Liver (tissue), 9 donors: Measurements from ENCODE around the gene CACYBP. TPM values are rescaled to one million over a fixed set of nuclear protein-coding genes. Genes with fewer than 3 reads are reported as not detected.

Experiments used
- DNase-seq: peaks from one replicate; pipeline ENCODE4 v3.0.0-alpha.2; 2017; ENCODE audit warnings: low spot score
- H3K27ac ChIP-seq, 2 donors: one replicate each; pipeline ENCODE4 v1.7.0; 2013; ENCODE audit warnings: inconsistent platforms in 2 of 2, low read length in 2 of 2, control low read depth in 1 of 2, low read depth in 1 of 2, mild to moderate bottlenecking in 1 of 2
- H3K27me3 ChIP-seq, 4 donors: one replicate each; pipeline versions ENCODE4 v1.6.1 to v1.7.0; 2013; ENCODE audit warnings: low read length in 3 of 4, inconsistent platforms in 1 of 4, mild to moderate bottlenecking in 1 of 4, moderate library complexity in 1 of 4; ENCODE audit not compliant: control insufficient read depth in 4 of 4, insufficient read depth in 4 of 4
- H3K36me3 ChIP-seq, 4 donors: one replicate each; pipeline versions ENCODE4 v1.6.1 to v1.7.0; 2013; ENCODE audit warnings: low read length in 3 of 4, mild to moderate bottlenecking in 3 of 4, low read depth in 1 of 4, moderate library complexity in 1 of 4; ENCODE audit not compliant: control insufficient read depth in 4 of 4, insufficient read depth in 3 of 4
- H3K4me1 ChIP-seq, 4 donors: one replicate each; pipeline versions ENCODE4 v1.6.1 to v1.7.0; 2013; ENCODE audit warnings: low read length in 3 of 4, mild to moderate bottlenecking in 3 of 4, moderate library complexity in 1 of 4; ENCODE audit not compliant: control insufficient read depth in 4 of 4, insufficient read depth in 4 of 4
- H3K4me3 ChIP-seq, 3 donors: one replicate each; pipeline versions ENCODE4 v1.6.1 to v1.7.0; 2013; ENCODE audit warnings: low read length in 3 of 3, control low read depth in 1 of 3, low read depth in 1 of 3, mild to moderate bottlenecking in 1 of 3
- H3K9ac ChIP-seq, 2 donors: one replicate each; pipeline ENCODE4 v1.7.0; 2013; ENCODE audit warnings: low read length in 2 of 2, mild to moderate bottlenecking in 2 of 2, moderate library complexity in 2 of 2, control low read depth in 1 of 2, low read depth in 1 of 2
- H3K9me3 ChIP-seq, 4 donors: one replicate each; pipeline versions ENCODE4 v1.6.1 to v1.7.0; 2013; ENCODE audit warnings: low read length in 3 of 4; ENCODE audit not compliant: control insufficient read depth in 4 of 4
- ATF3 ChIP-seq: IDR thresholded peaks from 2 replicates; pipeline ENCODE4 v1.6.1; 2016; ENCODE audit warnings: antibody characterized with exemption
- CTCF ChIP-seq: fragments of 150-350 bp; IDR thresholded peaks from 2 replicates; pipeline ENCODE4 v1.5.1; 2017; ENCODE audit warnings: improper control_type of control experiment, low read depth, low read length; ENCODE audit not compliant: missing input control
- EGR1 ChIP-seq, 2 donors: IDR thresholded peaks; 2 replicates each; pipeline ENCODE4 v1.6.1; 2016 to 2018; ENCODE audit warnings: antibody characterized with exemption in 2 of 2, low read depth in 2 of 2
- FOXA1 ChIP-seq: IDR thresholded peaks from 2 replicates; pipeline ENCODE4 v1.6.1; 2016; ENCODE audit warnings: antibody characterized with exemption
- FOXA2 ChIP-seq: IDR thresholded peaks from 2 replicates; pipeline ENCODE4 v1.6.1; 2016; ENCODE audit warnings: antibody characterized with exemption
- GABPA ChIP-seq, 2 donors: IDR thresholded peaks in 1 of 2; conservative IDR thresholded peaks in 1 of 2; 2 replicates each; pipeline ENCODE4 v1.6.1; 2016; ENCODE audit warnings: antibody characterized with exemption in 2 of 2, mild to moderate bottlenecking in 1 of 2, moderate library complexity in 1 of 2
- HNF4A ChIP-seq, 2 donors: conservative IDR thresholded peaks; 2 replicates each; pipeline ENCODE4 v1.6.1; 2016; ENCODE audit warnings: antibody characterized with exemption in 2 of 2, mild to moderate bottlenecking in 2 of 2
- HNF4G ChIP-seq: IDR thresholded peaks from 2 replicates; pipeline ENCODE4 v1.6.1; 2016; ENCODE audit warnings: antibody characterized with exemption
- JUND ChIP-seq, 2 donors: IDR thresholded peaks; 2 replicates each; pipeline ENCODE4 v1.6.1; 2016; ENCODE audit warnings: antibody characterized with exemption in 2 of 2
- MAX ChIP-seq: IDR thresholded peaks from 2 replicates; pipeline ENCODE4 v1.6.1; 2016; ENCODE audit warnings: antibody characterized with exemption
- NR2F2 ChIP-seq: IDR thresholded peaks from 2 replicates; pipeline ENCODE4 v1.6.1; 2016; ENCODE audit warnings: antibody characterized with exemption
- RAD21 ChIP-seq, 2 donors: IDR thresholded peaks; 2 replicates each; pipeline ENCODE4 v1.6.1; 2016; ENCODE audit warnings: antibody characterized with exemption in 2 of 2, mild to moderate bottlenecking in 2 of 2
- REST ChIP-seq: IDR thresholded peaks from 2 replicates; pipeline ENCODE4 v1.6.1; 2016; ENCODE audit warnings: antibody characterized with exemption, mild to moderate bottlenecking
- RXRA ChIP-seq, 2 donors: IDR thresholded peaks; 2 replicates each; pipeline ENCODE4 v1.6.1; 2017 to 2018; ENCODE audit warnings: antibody characterized with exemption in 2 of 2, mild to moderate bottlenecking in 1 of 2
- SP1 ChIP-seq: IDR thresholded peaks from 2 replicates; pipeline ENCODE4 v1.6.1; 2018; ENCODE audit warnings: antibody characterized with exemption, mild to moderate bottlenecking
- TAF1 ChIP-seq: conservative IDR thresholded peaks from 2 replicates; pipeline ENCODE4 v1.6.1; 2016; ENCODE audit warnings: antibody characterized with exemption, mild to moderate bottlenecking
- YY1 ChIP-seq: IDR thresholded peaks from 2 replicates; pipeline ENCODE4 v1.6.1; 2016; ENCODE audit warnings: antibody characterized with exemption, mild to moderate bottlenecking
- ZBTB33 ChIP-seq: IDR thresholded peaks from 2 replicates; pipeline ENCODE4 v1.6.1; 2016; ENCODE audit warnings: antibody characterized with exemption
- WGBS: extraction: QIAGEN DNeasy Blood & Tissue Kit; methylation state at CpG from one replicate; pipeline ENCODE4 v1.1.7; 2013; 5-methylcytosine and 5-hydroxymethylcytosine counted together
- polyA plus RNA-seq, 2 donors: library from polyadenylated mRNA; stranded (reverse) in 1 of 2; unstranded in 1 of 2; fragments of 200-250 nt in 1 of 2; fragments of >200 nt in 1 of 2; fragmentation: Nextera tagmentation in 1 of 2; extraction: Ambion mirVana in 1 of 2; gene quantifications; one replicate each; pipeline versions ENCODE4 v1.2.1 to v1.2.3, GENCODE V29; 2013 to 2015
- total RNA-seq, 2 donors: library from RNA; depleted of rRNA; stranded (reverse); fragments of >200 nt; gene quantifications; one replicate each; pipeline ENCODE4 v1.2.3, GENCODE V29; 2014
- donor health status: healthy.
- donor health status: healthy.
- donor health status: healthy.
- donor health status: healthy.
- donor health status: healthy.

Gene CACYBP
- total and polyA plus RNA-seq, 4 donors = 26.4 to 81.2 (median 36.6) TPM

GRCh38 chr1:174968750-174969244 lies 30.9 kb upstream of the CACYBP start (continued):
- no peak for TF ChIP-seq TAF1
- no peak for TF ChIP-seq JUND (IDR thresholded peaks at IDR 0.05)
- no peak for TF ChIP-seq ZBTB33
- TF ChIP-seq MAX = no peak

- TF ChIP-seq RXRA (IDR thresholded peaks at IDR 0.05) = no peak
- no peak for TF ChIP-seq NR2F2
- TF ChIP-seq RAD21 (IDR thresholded peaks at IDR 0.05) = no peak
- no peak for TF ChIP-seq REST
- TF ChIP-seq SP1 = no peak
- no peak for TF ChIP-seq FOXA1
- TF ChIP-seq GABPA (IDR thresholded peaks at IDR 0.05 in 1 of 2, conservative IDR thresholded peaks at IDR 0.05 in 1 of 2) = no peak
- TF ChIP-seq HNF4G = no peak
- TF ChIP-seq JUND (IDR thresholded peaks at IDR 0.05) = no peak
- TF ChIP-seq FOXA2 = no peak
- no peak for TF ChIP-seq HNF4A (conservative IDR thresholded peaks at IDR 0.05)
- no peaks in the 10 kb centered on the region for H3K9me3 ChIP-seq
- H3K9ac ChIP-seq = no peak overlapping the region
- WGBS = 93% methylated on average over 1 of the region's 1 CpG
- H3K27ac ChIP-seq = no peak overlapping the region
- H3K36me3 ChIP-seq = peaks cover 0 to 3% (median under 1%) of the 10 kb centered on the region in 4 donors
- H3K4me1 ChIP-seq = peaks cover 6 to 18% (median 16%) of the 10 kb centered on the region in 4 donors
- no peak for DNase-seq
- no peak overlapping the region for H3K4me3 ChIP-seq
- no peaks in the 10 kb centered on the region for H3K27me3 ChIP-seq
Observed at GRCh38 chr1:174969977-174970376, 29.8 kb upstream of the CACYBP start.

- no peaks in the 10 kb centered on the region for H3K9me3 ChIP-seq
- no peak overlapping the region for H3K9ac ChIP-seq
- no peak overlapping the region for H3K4me3 ChIP-seq
- peaks cover 0 to 3% (median under 1%) of the 10 kb centered on the region in 4 donors for H3K36me3 ChIP-seq
- H3K27me3 ChIP-seq = no peaks in the 10 kb centered on the region
- DNase-seq = no peak
- H3K4me1 ChIP-seq = peaks cover 3 to 8% (median 5%) of the 10 kb centered on the region in 4 donors
- no peak overlapping the region for H3K27ac ChIP-seq
- TF ChIP-seq SP1 = no peak
- no peak for TF ChIP-seq MAX
- no peak for TF ChIP-seq RAD21 (IDR thresholded peaks at IDR 0.05)
- TF ChIP-seq EGR1 (IDR thresholded peaks at IDR 0.05; ENCODE audit: low read depth in 2 of 2) = no peak
- TF ChIP-seq HNF4G = no peak
- no peak for TF ChIP-seq TAF1
- TF ChIP-seq YY1 = no peak
- TF ChIP-seq FOXA1 = no peak
- no peak for TF ChIP-seq ATF3
- no peak for TF ChIP-seq HNF4A (conservative IDR thresholded peaks at IDR 0.05)
- TF ChIP-seq FOXA2 = no peak
- TF ChIP-seq CTCF = no peak
- TF ChIP-seq RXRA (IDR thresholded peaks at IDR 0.05) = no peak
- no peak for TF ChIP-seq ZBTB33
- no peak for TF ChIP-seq GABPA (IDR thresholded peaks at IDR 0.05 in 1 of 2, conservative IDR thresholded peaks at IDR 0.05 in 1 of 2)
- no peak for TF ChIP-seq NR2F2
Observed at GRCh38 chr1:174971466-174971865, 28.3 kb upstream of the CACYBP start.
